ENCODE data around the gene MYO7B. TPM values are rescaled to one million over a fixed set of nuclear protein-coding genes. Genes with fewer than 3 reads are reported as not detected.
A peak's percentile ranks its signal among the peaks of the same experiment; 100 is the strongest.

The MYO7B gene
- total and polyA plus RNA-seq, 9 of the 15 experiments (the other 6 are each of a cell fraction or from before 2014, with no cell fraction given), result 0.08 TPM; not detected in 8

DNA sequence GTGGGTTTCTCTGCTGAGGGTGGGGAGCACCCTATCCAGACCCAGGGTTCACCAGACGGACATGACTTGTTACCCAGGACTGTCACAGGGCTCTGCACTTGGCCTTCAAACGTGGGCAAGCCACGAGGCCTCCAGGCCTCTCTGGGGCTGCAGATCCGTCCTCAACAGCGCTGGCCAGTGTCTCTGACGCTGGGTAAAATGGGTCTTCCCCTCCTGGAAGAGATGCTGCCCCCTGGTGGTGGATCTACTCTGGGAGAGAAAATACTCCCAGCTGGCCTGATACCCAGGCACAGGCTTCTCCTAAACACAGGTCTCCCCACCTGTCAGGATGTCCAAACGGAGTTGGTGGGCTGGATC, 114.2 kb downstream of the MYO7B start (continued):
- TF ChIP-seq, protein P1, sequence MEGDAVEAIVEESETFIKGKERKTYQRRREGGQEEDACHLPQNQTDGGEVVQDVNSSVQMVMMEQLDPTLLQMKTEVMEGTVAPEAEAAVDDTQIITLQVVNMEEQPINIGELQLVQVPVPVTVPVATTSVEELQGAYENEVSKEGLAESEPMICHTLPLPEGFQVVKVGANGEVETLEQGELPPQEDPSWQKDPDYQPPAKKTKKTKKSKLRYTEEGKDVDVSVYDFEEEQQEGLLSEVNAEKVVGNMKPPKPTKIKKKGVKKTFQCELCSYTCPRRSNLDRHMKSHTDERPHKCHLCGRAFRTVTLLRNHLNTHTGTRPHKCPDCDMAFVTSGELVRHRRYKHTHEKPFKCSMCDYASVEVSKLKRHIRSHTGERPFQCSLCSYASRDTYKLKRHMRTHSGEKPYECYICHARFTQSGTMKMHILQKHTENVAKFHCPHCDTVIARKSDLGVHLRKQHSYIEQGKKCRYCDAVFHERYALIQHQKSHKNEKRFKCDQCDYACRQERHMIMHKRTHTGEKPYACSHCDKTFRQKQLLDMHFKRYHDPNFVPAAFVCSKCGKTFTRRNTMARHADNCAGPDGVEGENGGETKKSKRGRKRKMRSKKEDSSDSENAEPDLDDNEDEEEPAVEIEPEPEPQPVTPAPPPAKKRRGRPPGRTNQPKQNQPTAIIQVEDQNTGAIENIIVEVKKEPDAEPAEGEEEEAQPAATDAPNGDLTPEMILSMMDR (IDR thresholded peaks at IDR 0.05 in 2 of 3, conservative IDR thresholded peaks at IDR 0.05 in 1 of 3; ENCODE audit: insufficient read depth in 2 of 3, low read depth in 1 of 3, low read length in 3 of 3), result peak; percentile 84 to 89 (median 89)
- TF ChIP-seq PRMT5 (CRISPR knock-in tag; IDR thresholded peaks at IDR 0.05) (no peak), POU5F1 (IDR thresholded peaks at IDR 0.05; ENCODE audit: borderline replicate concordance, low read depth, low read length, partially characterized antibody) (no peak), PHB2 (IDR thresholded peaks at IDR 0.05; ENCODE audit: low read depth) (no peak), ZNF311 (CRISPR knock-in tag; IDR thresholded peaks at IDR 0.05) (no peak), CBX2 (IDR thresholded peaks at IDR 0.05; ENCODE audit: insufficient read depth, low read length, poor library complexity, severe bottlenecking) (no peak), POLR3G (IDR thresholded peaks at IDR 0.05; ENCODE audit: extremely low read depth, insufficient read length, insufficient replicate concordance) (no peak), ELF1 (tag; IDR thresholded peaks at IDR 0.05) (no peak), CAMTA2 (CRISPR knock-in tag; conservative IDR thresholded peaks at IDR 0.05) (no peak), JUND (IDR thresholded peaks at IDR 0.05; ENCODE audit: borderline replicate concordance, low read depth, low read length) (peak; percentile 35; the same call in 1 of the 2 replicates), JUND (tag; IDR thresholded peaks at IDR 0.05; ENCODE audit: borderline replicate concordance, low read depth, low read length) (no peak), ZFP30 (CRISPR knock-in tag; IDR thresholded peaks at IDR 0.05; ENCODE audit: borderline replicate concordance) (no peak)
- TF ChIP-seq, protein P2, sequence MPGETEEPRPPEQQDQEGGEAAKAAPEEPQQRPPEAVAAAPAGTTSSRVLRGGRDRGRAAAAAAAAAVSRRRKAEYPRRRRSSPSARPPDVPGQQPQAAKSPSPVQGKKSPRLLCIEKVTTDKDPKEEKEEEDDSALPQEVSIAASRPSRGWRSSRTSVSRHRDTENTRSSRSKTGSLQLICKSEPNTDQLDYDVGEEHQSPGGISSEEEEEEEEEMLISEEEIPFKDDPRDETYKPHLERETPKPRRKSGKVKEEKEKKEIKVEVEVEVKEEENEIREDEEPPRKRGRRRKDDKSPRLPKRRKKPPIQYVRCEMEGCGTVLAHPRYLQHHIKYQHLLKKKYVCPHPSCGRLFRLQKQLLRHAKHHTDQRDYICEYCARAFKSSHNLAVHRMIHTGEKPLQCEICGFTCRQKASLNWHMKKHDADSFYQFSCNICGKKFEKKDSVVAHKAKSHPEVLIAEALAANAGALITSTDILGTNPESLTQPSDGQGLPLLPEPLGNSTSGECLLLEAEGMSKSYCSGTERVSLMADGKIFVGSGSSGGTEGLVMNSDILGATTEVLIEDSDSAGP (CRISPR knock-in tag; IDR thresholded peaks at IDR 0.05), result no peak
- TF ChIP-seq, protein P3, sequence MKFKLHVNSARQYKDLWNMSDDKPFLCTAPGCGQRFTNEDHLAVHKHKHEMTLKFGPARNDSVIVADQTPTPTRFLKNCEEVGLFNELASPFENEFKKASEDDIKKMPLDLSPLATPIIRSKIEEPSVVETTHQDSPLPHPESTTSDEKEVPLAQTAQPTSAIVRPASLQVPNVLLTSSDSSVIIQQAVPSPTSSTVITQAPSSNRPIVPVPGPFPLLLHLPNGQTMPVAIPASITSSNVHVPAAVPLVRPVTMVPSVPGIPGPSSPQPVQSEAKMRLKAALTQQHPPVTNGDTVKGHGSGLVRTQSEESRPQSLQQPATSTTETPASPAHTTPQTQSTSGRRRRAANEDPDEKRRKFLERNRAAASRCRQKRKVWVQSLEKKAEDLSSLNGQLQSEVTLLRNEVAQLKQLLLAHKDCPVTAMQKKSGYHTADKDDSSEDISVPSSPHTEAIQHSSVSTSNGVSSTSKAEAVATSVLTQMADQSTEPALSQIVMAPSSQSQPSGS (CRISPR knock-in tag; IDR thresholded peaks at IDR 0.05), result no peak
- TF ChIP-seq, protein P4, sequence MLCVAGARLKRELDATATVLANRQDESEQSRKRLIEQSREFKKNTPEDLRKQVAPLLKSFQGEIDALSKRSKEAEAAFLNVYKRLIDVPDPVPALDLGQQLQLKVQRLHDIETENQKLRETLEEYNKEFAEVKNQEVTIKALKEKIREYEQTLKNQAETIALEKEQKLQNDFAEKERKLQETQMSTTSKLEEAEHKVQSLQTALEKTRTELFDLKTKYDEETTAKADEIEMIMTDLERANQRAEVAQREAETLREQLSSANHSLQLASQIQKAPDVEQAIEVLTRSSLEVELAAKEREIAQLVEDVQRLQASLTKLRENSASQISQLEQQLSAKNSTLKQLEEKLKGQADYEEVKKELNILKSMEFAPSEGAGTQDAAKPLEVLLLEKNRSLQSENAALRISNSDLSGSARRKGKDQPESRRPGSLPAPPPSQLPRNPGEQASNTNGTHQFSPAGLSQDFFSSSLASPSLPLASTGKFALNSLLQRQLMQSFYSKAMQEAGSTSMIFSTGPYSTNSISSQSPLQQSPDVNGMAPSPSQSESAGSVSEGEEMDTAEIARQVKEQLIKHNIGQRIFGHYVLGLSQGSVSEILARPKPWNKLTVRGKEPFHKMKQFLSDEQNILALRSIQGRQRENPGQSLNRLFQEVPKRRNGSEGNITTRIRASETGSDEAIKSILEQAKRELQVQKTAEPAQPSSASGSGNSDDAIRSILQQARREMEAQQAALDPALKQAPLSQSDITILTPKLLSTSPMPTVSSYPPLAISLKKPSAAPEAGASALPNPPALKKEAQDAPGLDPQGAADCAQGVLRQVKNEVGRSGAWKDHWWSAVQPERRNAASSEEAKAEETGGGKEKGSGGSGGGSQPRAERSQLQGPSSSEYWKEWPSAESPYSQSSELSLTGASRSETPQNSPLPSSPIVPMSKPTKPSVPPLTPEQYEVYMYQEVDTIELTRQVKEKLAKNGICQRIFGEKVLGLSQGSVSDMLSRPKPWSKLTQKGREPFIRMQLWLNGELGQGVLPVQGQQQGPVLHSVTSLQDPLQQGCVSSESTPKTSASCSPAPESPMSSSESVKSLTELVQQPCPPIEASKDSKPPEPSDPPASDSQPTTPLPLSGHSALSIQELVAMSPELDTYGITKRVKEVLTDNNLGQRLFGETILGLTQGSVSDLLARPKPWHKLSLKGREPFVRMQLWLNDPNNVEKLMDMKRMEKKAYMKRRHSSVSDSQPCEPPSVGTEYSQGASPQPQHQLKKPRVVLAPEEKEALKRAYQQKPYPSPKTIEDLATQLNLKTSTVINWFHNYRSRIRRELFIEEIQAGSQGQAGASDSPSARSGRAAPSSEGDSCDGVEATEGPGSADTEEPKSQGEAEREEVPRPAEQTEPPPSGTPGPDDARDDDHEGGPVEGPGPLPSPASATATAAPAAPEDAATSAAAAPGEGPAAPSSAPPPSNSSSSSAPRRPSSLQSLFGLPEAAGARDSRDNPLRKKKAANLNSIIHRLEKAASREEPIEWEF (CRISPR knock-in tag; IDR thresholded peaks at IDR 0.05), result no peak

Data from K562 (cell line).